HG03521 (cell line): ENCODE data around the gene SLC45A1.

Source experiments
- ATAC-seq: cut with Tn5 transposase; IDR thresholded peaks from one replicate; pipeline ENCODE4 v1.9.1; 2021; ENCODE audit warnings: mild to moderate bottlenecking, moderate library complexity; ENCODE audit not compliant: unreplicated experiment

The SLC45A1 gene

DNA sequence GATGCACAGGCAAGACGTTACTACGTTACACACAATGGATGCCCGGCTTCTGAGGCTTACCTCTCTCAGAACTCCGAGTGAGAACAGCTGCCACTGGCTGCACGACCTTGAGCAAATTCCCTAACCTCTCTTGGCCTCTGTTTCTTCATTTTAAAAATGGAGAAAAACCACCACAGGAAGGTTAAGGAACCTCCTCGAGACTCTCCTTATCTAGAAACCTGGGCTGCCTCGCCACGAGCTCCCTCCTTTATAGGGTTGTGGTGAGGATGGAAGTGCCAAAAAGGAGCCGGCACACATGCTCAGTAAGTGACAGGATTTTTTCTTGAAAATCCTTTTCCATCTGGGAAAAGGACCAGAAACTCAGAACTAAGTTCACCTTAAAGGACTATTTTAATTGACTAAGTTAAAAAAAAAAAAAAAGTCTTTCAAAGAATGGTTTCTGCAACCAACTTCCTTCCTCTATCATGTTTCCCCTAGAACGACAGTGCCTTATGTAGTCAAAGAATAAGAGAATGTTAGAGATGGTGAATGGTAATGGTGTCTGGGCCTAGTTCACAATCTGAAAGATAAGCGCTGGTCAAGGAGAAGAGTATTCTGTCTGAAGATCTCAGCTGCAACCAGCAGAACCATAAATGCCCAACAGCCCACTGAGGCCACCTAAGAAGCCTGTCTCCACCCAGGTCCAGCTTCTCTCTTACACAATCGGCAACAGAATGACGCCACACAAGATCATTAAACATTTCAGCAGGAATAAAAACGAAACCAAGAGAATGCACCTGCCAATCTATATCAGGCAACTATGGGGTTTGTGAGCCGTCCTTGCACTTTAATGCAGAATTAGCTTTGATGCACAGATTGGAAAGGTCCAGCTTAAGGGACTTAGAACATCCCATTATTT is 64.9 kb downstream of the SLC45A1 start:
- ATAC-seq, result no peak

DNA sequence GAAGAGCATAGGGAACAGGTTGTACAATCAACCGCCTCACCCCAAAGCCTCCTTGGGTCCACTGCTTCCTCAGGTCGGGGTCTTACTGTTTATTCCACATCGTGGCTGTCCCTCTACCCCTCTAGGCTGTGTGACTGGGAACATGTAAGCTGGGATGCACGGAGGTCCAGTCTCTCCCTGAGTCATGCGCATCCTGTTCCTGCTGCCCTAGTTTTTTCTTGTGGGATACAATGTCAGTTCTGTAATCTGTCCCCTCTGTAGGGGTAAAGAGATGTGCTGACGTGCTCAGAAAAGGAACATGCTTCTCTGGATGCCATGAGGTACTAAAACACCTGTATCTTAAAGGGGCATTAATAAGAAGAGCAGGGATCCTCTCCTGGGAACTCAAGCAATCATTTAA is 66.2 kb downstream of the SLC45A1 start:
- no peak for ATAC-seq

GRCh38 chr1:8384577-8384976 is 66.7 kb downstream of the SLC45A1 start:
- ATAC-seq, result no peak

DNA sequence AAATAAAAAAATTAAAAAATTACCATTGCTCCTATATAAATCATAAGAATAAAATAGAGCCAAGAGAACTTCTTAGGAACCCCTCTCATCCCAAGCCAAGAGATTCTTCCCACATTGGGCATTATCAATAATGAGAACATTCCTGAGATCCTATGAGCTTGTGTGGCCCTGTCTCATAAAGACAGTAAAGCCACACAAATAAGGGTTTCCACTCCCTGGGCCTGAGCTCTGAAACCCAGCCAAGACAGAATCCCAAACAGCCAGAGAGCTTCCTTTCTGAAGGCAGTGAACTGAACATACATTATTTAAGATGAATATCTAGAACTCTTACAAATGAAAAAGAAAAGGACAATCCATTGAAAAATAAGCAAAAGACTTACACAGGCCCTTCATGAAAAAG is 68.3 kb downstream of the SLC45A1 start:
- no peak for ATAC-seq

DNA sequence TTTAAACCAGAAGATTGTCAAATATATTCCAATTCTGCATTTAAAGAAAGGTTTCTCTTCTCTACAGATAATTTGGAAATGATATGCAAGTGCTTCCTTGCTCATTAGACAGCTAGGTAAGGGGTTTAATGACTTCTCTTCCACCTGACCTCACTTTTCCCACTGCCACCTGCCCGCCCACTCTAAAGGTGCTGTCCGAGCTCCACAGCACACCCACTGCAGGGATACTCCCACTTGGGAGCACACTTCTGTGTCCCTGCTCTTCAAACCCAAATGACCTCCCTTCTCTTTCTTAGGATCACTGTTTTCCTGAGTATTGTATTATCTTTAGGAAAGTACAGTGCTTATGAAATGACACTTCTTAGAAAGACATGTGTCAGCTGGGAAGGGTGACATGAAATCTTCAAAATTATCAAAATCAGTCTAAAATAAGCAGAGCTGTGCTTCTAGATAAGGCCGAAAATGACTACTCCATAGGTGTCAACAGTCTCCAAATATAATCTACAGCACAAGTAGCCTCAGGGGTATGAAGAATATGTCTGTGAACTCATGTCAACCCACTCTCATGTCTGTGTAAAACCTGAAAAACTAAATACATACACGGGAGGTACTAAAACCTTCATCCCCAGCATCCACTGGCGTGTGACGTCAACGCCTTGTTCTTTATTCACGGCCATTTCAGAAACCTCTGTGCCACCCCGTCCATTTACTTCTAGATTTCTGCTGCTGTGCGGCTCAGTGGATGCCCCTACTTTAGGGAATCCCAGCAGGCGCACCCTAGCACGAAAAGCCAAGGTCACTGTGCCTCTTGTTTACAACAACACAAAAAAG is 71.0 kb downstream of the SLC45A1 start:
- no peak for ATAC-seq

- no peak for ATAC-seq
Measured at GRCh38 chr1:8389958-8390535, 72.1 kb downstream of the SLC45A1 start.

GRCh38 chr1:8390707-8391106 is 72.8 kb downstream of the SLC45A1 start:
- no peak for ATAC-seq

- ATAC-seq, result no peak
Measured at GRCh38 chr1:8392522-8392921, 74.6 kb downstream of the SLC45A1 start.
